ENCODE measurements around the gene ZC3H18.
"Not testable (repeated sequence)": the region's sequence is repeated elsewhere in the genome, so short reads cannot be mapped to it uniquely, and the experiment has no call there.

Gene ZC3H18

GRCh38 chr16:88609426-88609825 is 39.2 kb downstream of the ZC3H18 start:
- DNase-seq: not testable (repeated sequence)

GRCh38 chr16:88610080-88610479 is 39.9 kb downstream of the ZC3H18 start:
- no peak for DNase-seq

- DNase-seq: no peak
These were observed 41.0 kb downstream of the ZC3H18 start for GRCh38 chr16:88610909-88611812.

- DNase-seq: no peak
These were observed 43.1 kb downstream of the ZC3H18 start for GRCh38 chr16:88613293-88613692.

- DNase-seq: no peak
These were observed 44.0 kb downstream of the ZC3H18 start for GRCh38 chr16:88613911-88614817.

GRCh38 chr16:88614818-88615580 is 44.8 kb downstream of the ZC3H18 start:
- no peak for DNase-seq

GRCh38 chr16:88616320-88616719 is 46.1 kb downstream of the ZC3H18 start:
- no peak for DNase-seq

- no peak for DNase-seq
These were observed 46.5 kb downstream of the ZC3H18 start for GRCh38 chr16:88616736-88617135.

- DNase-seq: no peak
These were observed 47.2 kb downstream of the ZC3H18 start for GRCh38 chr16:88617268-88618031.

- DNase-seq: no peak
These were observed 48.2 kb downstream of the ZC3H18 start for GRCh38 chr16:88618182-88618955.

- DNase-seq: no peak
These were observed 48.9 kb downstream of the ZC3H18 start for GRCh38 chr16:88618956-88619667.

- no peak for DNase-seq
These were observed 49.9 kb downstream of the ZC3H18 start for GRCh38 chr16:88619859-88620815.

- no peak for DNase-seq
These were observed 51.9 kb downstream of the ZC3H18 start for GRCh38 chr16:88622125-88622524.

- DNase-seq: no peak
These were observed 52.7 kb downstream of the ZC3H18 start for GRCh38 chr16:88622866-88623265.

- DNase-seq: no peak
These were observed 53.7 kb downstream of the ZC3H18 start for GRCh38 chr16:88623858-88624257.

- no peak for DNase-seq
These were observed 54.3 kb downstream of the ZC3H18 start for GRCh38 chr16:88624481-88624880.

GRCh38 chr16:88624977-88625576 is 54.9 kb downstream of the ZC3H18 start:
- DNase-seq: no peak

GRCh38 chr16:88626646-88627045 is 56.4 kb downstream of the ZC3H18 start:
- DNase-seq: no peak

Data from hematopoietic multipotent progenitor cell treated with erythropoietin and hydrocortisone succinate and interleukin-3 and kit ligand, for 8 days (in vitro differentiated cells).